Activated CD4-positive, CD25-positive, alpha-beta regulatory T cell (primary cell): ENCODE results near the gene RBM19.

Source experiments
- DNase-seq, 4 experiments: peaks; one replicate each; lab custom pipeline; 2025; lab: John Stamatoyannopoulos, UW

RBM19 gene

GRCh38 chr12:113958108-113958507 lies 8.0 kb downstream of the RBM19 start:
- DNase-seq, result no peak

GRCh38 chr12:113957627-113958026 lies 8.5 kb downstream of the RBM19 start:
- DNase-seq, result no peak

GRCh38 chr12:113955109-113955970 lies 10.8 kb downstream of the RBM19 start:
- DNase-seq, result no peak

- DNase-seq, result no peak
These were observed 11.6 kb downstream of the RBM19 start for GRCh38 chr12:113954547-113954946.

GRCh38 chr12:113950873-113951272 lies 15.3 kb downstream of the RBM19 start:
- DNase-seq, result no peak

- DNase-seq, result no peak
These were observed 16.5 kb downstream of the RBM19 start for GRCh38 chr12:113949321-113950305.

GRCh38 chr12:113948151-113948914 lies 17.8 kb downstream of the RBM19 start:
- DNase-seq, result no peak

GRCh38 chr12:113946175-113946574 lies 19.9 kb downstream of the RBM19 start:
- no peak for DNase-seq

- no peak for DNase-seq
These were observed 20.7 kb downstream of the RBM19 start for GRCh38 chr12:113945174-113946173.

GRCh38 chr12:113942209-113942608 lies 23.9 kb downstream of the RBM19 start:
- DNase-seq, result no peak

- DNase-seq, result no peak
These were observed 25.0 kb downstream of the RBM19 start for GRCh38 chr12:113941208-113941486.

GRCh38 chr12:113940357-113941207 lies 25.5 kb downstream of the RBM19 start:
- no peak for DNase-seq

GRCh38 chr12:113939867-113940266 lies 26.3 kb downstream of the RBM19 start:
- no peak for DNase-seq

- no peak for DNase-seq
These were observed 27.7 kb downstream of the RBM19 start for GRCh38 chr12:113938471-113938870.

- DNase-seq, result no peak
These were observed 29.7 kb downstream of the RBM19 start for GRCh38 chr12:113936460-113936859.

GRCh38 chr12:113935459-113935858 lies 30.7 kb downstream of the RBM19 start:
- no peak for DNase-seq

GRCh38 chr12:113934946-113935345 lies 31.2 kb downstream of the RBM19 start:
- no peak for DNase-seq

- no peak for DNase-seq
These were observed 31.9 kb downstream of the RBM19 start for GRCh38 chr12:113934060-113934814.

- DNase-seq, result no peak
These were observed 32.8 kb downstream of the RBM19 start for GRCh38 chr12:113933201-113933786.
